AG20443 (cell line): ENCODE results near the gene IRS2.

Source experiments
- DNase-seq: peaks from one replicate; pipeline ENCODE4 v3.0.0; 2012; ENCODE audit warnings: low spot score, mixed read lengths

The IRS2 gene

DNA sequence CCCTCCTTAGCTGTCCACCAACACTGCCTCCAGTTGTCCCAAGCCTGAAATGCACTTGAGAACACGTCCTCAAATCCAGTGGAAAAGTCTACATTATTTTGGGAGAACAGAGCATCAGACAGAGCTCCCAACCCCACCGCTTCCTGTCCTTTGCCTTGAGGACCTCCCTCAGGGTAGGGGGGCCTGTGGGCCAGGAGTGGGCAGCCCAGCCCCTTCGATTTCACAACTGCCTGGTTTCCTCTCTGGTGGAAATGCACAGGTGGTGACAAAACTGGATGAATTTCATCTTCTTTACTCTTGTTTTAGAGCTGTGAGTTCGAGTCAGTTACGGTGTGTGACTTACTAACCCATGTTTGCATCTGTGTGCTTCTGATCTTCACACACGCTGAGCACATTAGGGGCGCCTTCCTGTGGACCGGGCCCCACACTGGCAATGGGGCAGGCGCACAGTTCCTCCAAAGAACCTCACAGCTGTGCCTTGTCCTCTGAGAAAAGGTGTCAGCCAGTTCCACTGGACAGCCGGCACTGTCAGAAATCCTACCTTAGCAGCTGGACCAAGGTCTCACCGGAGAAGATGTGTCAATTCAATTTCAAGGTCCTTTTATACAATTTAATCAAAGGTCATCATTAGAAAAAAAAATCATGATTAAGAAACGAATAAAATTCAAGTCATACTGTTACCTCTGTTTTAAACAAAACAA, 80.2 kb downstream of the IRS2 start:
- no peak for DNase-seq

DNA sequence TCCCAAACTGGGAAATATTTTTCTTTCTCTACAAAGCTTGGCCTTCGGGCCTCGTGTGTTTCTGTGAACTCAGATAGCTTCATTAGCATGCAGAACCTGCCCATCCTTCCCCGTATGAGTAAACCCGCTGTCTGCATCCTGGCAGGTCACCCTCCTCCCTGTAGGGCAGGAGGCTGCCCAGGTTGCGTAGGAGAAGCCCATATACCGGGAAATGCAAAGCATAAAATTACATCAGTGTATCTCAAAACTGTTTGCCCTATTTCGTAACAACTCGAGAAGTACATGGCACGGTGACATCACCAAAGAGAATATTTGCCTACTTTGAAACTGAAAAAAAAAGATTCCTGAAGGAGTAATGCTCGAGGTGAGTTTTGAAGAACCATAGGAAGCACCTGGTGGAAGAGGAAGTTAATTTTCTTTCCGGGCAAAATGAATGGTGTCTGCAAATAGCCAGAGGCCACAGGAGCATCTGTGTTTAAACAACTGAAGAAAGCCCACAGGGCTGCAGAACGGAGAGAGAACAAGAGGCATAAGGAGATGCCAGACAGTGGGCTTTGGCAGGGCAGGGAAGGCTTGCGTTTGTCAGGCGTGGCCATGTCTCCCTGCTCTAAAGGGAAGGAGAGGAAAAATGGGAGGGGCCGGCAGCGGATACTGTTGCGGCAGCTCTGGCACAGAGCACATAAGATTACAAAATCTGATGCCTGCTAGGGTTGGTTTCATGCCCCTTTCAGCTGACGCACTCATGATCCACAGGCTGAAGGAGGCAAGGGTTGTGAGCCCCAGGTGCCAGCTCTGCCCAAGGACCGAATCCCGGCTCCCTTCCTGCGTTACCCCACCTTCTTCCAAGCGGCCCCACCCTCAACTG, 81.4 kb downstream of the IRS2 start:
- no peak for DNase-seq

DNA sequence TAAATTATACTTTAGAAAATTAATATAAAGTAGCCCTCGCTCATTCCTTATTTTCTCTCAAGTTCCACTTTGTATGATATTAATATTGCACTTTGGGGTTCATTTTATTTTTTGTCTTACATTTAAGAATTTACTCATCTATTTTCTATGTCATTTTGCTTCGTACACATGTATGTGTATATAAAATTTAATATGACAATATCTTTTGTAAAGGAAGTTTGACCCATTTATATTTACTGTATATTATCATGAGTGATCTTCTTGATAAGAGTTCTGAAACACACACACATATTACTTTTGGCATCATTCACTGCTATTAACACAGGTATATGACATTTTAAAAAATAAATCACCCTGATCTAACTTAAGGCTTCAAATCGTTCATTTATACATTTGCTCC, 83.1 kb downstream of the IRS2 start:
- no peak for DNase-seq
